NCI-H2227 (cell line): Measurements from ENCODE around the gene CAMTA1.
"Not testable (repeated sequence)": the region's sequence is repeated elsewhere in the genome, so short reads cannot be mapped to it uniquely, and the experiment has no call there.

Experiments
- DNase-seq: peaks from one replicate; lab custom pipeline; 2025; ENCODE audit not compliant: unreplicated experiment; lab: John Stamatoyannopoulos, UW

Gene CAMTA1

DNA sequence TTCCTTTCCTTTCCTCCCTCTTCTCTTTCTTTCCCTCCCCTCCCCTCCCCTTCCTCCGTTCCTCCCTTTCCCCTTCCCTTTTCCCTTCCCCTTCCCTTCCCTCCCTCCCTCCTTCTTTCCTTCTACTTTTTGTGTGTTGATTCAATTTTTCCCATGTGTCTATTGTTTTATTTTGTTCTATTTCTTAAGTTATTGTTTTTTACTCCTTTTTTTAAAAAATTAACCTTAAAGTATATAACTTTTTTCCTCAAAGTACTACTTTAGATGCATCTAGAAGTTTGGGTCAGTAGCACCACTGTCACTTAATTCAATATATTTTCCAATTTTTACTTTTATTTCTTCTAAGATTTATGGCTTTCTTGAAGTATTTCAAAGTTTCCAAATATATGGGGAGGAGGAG is 537.7 kb downstream of the CAMTA1 start:
- no peak for DNase-seq

- no peak for DNase-seq
These were observed 540.0 kb downstream of the CAMTA1 start for GRCh38 chr1:7325254-7325653.

- DNase-seq = no peak
These were observed 541.1 kb downstream of the CAMTA1 start for GRCh38 chr1:7326366-7326765.

GRCh38 chr1:7327849-7328248 is 542.6 kb downstream of the CAMTA1 start:
- no peak for DNase-seq

DNA sequence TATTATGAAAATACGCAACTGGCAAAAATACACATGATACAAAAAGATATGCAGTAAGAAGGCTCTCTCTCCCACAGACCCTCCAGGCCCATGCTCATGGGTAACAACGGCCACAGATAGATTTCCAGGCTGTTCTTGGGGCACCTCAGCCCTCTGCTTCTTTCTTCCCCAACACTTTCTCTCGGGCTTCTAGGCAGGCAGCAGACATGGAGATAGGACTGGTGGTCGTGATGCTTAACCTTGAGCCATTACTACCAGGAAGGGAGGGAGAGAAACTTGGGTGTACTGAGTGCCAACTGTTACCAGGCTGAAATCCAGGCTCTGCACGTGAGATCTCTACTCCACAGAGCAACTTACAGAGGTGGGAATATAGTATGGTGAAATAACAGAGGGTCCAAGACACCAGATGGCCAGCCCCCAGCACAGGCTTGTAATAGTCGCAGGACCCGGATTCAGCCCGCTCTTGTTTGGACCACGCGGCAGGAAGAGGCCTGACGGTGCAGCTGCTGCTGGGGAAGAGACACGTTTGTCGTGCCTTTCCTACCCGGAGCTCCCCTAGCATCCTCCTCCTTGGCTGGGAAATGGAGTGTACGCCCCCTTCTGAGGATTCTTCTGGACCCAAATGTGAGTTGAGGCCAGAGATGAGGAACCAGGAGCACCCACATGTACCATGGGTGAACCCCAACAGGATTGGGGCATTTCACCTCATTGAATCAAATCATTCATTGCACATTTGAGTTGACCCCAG is 544.8 kb downstream of the CAMTA1 start:
- DNase-seq = no peak

DNA sequence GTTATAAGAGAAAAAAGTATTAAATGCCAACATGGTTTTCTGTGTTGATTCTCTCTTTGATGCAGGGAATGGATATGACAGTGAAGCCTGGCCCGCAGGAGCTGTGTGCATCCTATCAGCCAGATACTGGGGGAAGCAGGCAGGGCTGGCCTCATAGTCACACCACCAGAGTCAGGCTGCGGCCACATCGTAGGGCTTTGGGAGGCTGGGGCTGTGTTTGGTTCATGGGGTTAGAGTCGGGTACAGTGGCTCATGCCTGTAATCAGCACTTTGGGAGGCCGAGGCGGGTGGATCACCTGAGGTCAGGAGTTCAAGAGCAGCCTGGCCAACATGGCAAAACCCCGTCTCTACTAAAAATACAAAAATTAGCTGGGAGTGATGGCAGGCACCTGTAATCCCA is 545.5 kb downstream of the CAMTA1 start:
- DNase-seq = not testable (repeated sequence)

DNA sequence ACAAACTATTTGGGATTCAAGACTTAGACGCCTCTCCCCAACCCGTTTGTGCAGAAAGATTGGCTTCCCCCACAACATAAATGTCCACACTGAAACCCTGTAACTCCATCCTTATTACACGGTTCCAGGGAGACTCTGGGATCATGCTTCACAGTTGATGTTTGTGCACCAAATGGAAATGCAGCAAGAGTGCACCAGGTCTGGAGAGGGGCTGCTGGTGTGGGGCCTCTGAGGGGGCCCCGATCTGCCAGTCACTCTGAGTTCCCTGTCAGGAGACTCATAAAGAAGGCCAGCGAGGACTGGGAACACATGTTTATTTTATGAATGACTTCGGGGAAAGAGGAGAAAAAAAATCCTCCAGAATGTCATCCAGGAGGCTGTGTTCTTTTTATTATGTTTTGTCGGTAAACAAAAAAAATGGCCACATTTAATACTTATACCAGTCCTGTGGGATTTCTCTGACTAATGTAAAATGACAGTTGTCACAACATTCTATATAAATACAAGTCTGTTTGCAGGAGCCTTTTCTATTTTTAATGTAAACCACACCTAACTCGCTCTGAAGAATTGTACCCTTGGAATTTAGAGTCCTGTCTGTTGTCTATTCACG is 546.8 kb downstream of the CAMTA1 start:
- DNase-seq = no peak

GRCh38 chr1:7333094-7333493 is 547.8 kb downstream of the CAMTA1 start:
- DNase-seq = no peak

DNA sequence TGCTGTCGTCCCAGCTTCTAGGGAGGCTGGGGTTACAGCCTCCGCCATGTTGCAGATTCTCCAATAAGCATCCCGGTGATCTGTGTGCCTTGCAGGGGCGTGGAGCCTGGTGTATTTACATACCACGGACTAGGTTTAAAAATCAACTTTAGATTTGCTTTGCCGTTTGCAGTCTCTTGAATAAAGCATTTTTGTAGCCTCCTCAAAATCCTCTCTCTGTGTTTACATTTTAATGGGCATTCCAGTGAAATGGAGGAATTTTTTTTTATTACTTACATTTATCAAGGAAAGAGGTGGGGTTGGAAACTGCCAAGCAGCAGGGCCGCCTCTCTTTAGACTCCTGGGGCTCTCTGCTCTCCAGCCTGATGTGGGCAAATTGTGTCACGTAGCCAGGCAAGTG is 548.4 kb downstream of the CAMTA1 start:
- DNase-seq = peak; percentile 28

- peak; percentile 11 for DNase-seq
These were observed 549.3 kb downstream of the CAMTA1 start for GRCh38 chr1:7334475-7335035.

- DNase-seq = no peak
These were observed 550.1 kb downstream of the CAMTA1 start for GRCh38 chr1:7335224-7335879.

DNA sequence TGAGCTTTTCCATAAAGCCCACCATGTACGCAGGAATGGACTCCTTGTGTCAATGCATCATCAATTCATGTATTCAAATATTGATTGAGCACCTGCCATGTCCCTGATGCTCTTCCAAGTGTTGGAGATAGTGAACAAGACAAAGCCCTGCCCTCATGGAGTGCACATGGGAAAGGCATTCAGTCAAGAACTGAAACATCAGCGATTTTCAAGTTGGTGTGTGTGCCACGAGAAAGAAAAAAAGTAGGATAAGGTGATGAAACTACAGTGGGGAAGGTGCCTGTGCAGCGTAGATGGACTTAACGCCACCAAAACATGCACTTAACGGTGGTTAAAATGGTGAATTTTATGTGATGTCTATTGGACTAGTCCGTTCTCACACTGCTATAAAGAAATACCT is 553.2 kb downstream of the CAMTA1 start:
- DNase-seq = no peak

- DNase-seq = no peak
These were observed 553.8 kb downstream of the CAMTA1 start for GRCh38 chr1:7339014-7339413.

GRCh38 chr1:7339953-7340352 is 554.7 kb downstream of the CAMTA1 start:
- no peak for DNase-seq

DNA sequence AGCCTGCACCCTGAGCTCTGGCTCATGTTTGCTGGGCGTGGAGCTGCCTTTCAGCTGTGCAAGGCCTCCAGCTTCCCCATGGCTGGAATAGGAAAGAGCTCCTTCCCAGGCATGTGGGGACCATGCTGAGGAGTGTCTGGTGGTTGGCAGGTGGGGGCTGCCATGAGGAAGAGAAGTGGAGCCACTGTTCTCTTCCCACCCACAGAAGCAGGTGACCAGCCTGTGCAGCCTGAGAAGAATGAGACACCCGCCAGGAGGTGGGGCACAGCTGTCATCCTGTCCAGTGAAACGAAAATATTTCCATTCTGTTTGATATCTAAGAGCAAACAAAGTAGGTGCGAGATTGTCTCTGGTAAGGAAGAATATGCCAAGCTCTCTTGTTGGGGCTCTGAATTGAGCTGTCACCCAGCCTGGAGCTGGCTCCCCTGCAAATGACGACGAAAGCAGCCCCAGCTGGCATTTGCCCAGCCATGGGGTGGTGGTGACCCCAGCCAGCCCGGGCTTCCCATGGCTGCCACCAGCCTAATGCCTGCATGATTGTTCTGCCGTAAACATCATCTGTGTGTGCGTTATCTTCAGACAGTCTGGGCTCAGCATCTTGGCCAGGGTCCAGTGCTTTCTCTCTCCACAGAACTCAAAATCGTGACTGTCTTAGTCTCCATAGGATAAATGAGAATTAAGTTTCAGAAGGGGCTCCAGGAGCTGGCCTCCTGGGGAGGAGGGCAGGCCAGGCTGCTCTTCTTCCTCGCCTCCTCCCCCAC is 556.1 kb downstream of the CAMTA1 start:
- no peak for DNase-seq

GRCh38 chr1:7343882-7344281 is 558.6 kb downstream of the CAMTA1 start:
- no peak for DNase-seq

DNA sequence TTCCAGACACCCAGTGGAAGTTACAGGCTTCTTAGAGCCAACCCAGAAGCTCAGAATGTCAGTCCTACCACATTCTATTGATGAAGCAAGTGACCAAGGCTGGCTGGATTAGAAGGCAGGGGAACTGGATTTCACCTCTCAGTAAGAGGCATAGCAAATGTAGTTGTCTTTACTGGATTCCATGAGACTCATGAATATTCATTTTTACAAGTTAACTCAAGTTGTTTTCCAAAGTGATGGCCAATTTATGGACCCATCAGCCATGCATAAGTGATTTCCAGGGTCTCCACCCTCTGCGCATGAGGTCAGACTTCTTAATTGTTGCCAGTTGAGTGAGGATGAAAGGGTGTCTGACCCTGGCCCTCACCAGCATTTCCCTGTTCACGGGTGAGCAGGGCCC is 559.0 kb downstream of the CAMTA1 start:
- no peak for DNase-seq

- no peak for DNase-seq
These were observed 560.3 kb downstream of the CAMTA1 start for GRCh38 chr1:7345516-7345915.

DNA sequence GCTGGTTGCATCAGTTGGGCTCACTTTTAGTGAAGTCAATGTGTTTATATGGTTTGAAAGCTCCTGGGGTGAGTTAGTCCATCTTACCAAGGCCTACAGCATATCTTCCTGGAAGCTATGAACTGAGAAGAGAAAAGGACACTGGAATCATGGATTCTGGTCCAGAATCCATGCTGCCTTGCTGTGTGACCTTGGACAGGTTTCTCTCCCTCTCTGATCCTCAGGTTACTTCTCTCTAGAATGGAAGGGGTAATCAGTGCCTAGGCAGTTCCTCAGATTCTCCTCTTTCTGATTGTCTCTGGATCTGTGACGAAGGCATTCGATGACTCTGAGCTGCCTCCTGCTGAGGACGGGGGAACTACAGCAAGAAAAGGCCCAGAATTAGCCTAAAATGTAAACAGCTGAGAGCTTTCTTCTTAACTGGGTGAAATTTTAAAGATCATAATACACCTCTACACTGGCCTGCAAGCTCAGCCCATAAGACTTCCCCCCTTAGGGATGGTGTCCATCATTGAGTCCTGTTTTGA is 560.9 kb downstream of the CAMTA1 start:
- no peak for DNase-seq

- DNase-seq = no peak
These were observed 561.6 kb downstream of the CAMTA1 start for GRCh38 chr1:7346600-7347570.
